NCI-H82 treated with DMSO at 0.1 percent for 48 hours (cell line): ENCODE measurements around the gene FUNDC2.

Experiments
- DNase-seq: peaks from one replicate; lab custom pipeline; 2025; ENCODE audit not compliant: unreplicated experiment; lab: John Stamatoyannopoulos, UW

The FUNDC2 gene

GRCh38 chrX:155069414-155069813 lies 42.8 kb downstream of the FUNDC2 start:
- no peak for DNase-seq

- no peak for DNase-seq
These were observed 43.4 kb downstream of the FUNDC2 start for GRCh38 chrX:155070038-155070437.

- DNase-seq = no peak
These were observed 44.0 kb downstream of the FUNDC2 start for GRCh38 chrX:155070663-155070974.

- DNase-seq = peak; percentile 72
These were observed 44.5 kb downstream of the FUNDC2 start, which contains the start of the genes BRCC3, CMC4 and MTCP1 for GRCh38 chrX:155070975-155071693. BRCC3 (plus strand) TSS chrX:155071508; CDS start chrX:155071528, 20 bp downstream. CMC4 (minus strand) TSS chrX:155071136; CDS start chrX:155064023, 7,113 bp downstream. MTCP1 (minus strand) TSS chrX:155071136; CDS start chrX:155066010, 5,126 bp downstream.

- no peak for DNase-seq
These were observed 45.1 kb downstream of the FUNDC2 start for GRCh38 chrX:155071694-155072280.

GRCh38 chrX:155086202-155086840 lies 59.7 kb downstream of the FUNDC2 start:
- DNase-seq = no peak

- no peak for DNase-seq
These were observed 60.5 kb downstream of the FUNDC2 start for GRCh38 chrX:155086961-155087735.

- no peak for DNase-seq
These were observed 67.9 kb downstream of the FUNDC2 start for GRCh38 chrX:155094468-155095061.

GRCh38 chrX:155105919-155106318 lies 79.3 kb downstream of the FUNDC2 start:
- DNase-seq = no peak

- DNase-seq = no peak
These were observed 81.8 kb downstream of the FUNDC2 start for GRCh38 chrX:155108427-155108826.
